Epithelial cell of esophagus (primary cell): ENCODE data around the gene NPAS2.
A peak's percentile ranks its signal among the peaks of the same experiment; 100 is the strongest.

Experiments
- DNase-seq: peaks from one replicate; pipeline ENCODE4 v3.0.0; 2010; ENCODE audit warnings: low read depth
- H3K4me3 ChIP-seq: 2 replicates; pipeline ENCODE4 v1.5.1; 2011; ENCODE audit warnings: mild to moderate bottlenecking, low read length, control low read depth
- CTCF ChIP-seq: IDR thresholded peaks from 2 replicates; pipeline ENCODE4 v1.5.1; 2011; ENCODE audit warnings: low read depth, mild to moderate bottlenecking, low read length, control low read depth, inconsistent platforms; ENCODE audit not compliant: insufficient read depth; ENCODE audit errors: missing control alignments

The NPAS2 gene

GRCh38 chr2:101027852-101028251 is 207.9 kb downstream of the NPAS2 start:
- no peak for TF ChIP-seq CTCF
- H3K4me3 ChIP-seq: no peak overlapping the region
- DNase-seq: no peak

- TF ChIP-seq CTCF: no peak
- no peak for DNase-seq
- no peak overlapping the region for H3K4me3 ChIP-seq
Observed at GRCh38 chr2:101030866-101031554, 211.1 kb downstream of the NPAS2 start.

- TF ChIP-seq CTCF: no peak
- H3K4me3 ChIP-seq: no peak overlapping the region
- no peak for DNase-seq
Observed at GRCh38 chr2:101032084-101032776, 212.3 kb downstream of the NPAS2 start.

GRCh38 chr2:101036562-101036961 is 216.6 kb downstream of the NPAS2 start:
- DNase-seq: peak; percentile 30
- TF ChIP-seq CTCF: peak; percentile 40
- no peak overlapping the region for H3K4me3 ChIP-seq

GRCh38 chr2:101037161-101037755 is 217.3 kb downstream of the NPAS2 start:
- no peak for DNase-seq
- no peak for TF ChIP-seq CTCF
- no peak overlapping the region for H3K4me3 ChIP-seq

GRCh38 chr2:101038455-101039255 is 218.7 kb downstream of the NPAS2 start:
- no peak overlapping the region for H3K4me3 ChIP-seq
- peak; percentile 42 for DNase-seq
- peak; percentile 77 for TF ChIP-seq CTCF
